ENCODE results near the gene ETV6.

ETV6 gene

GRCh38 chr12:11693601-11694000 is 44.1 kb downstream of the ETV6 start:
- Histone ChIP-seq H3K36me3 (ENCODE audit: control insufficient read depth, insufficient read depth, low read length) (peaks cover 9% of the 10 kb centered on the region), H3K27ac (ENCODE audit: low read depth, low read length, severe bottlenecking) (no peak overlapping the region), H3K9me3 (ENCODE audit: control insufficient read depth, low read length) (no peaks in the 10 kb centered on the region), H3K4me1 (ENCODE audit: control insufficient read depth, insufficient read depth, low read length, poor library complexity, severe bottlenecking) (peaks cover under 1% of the 10 kb centered on the region), H3K4me3 (ENCODE audit: extremely low read depth, insufficient read depth, low read length, poor library complexity, severe bottlenecking) (no peak overlapping the region)

DNA sequence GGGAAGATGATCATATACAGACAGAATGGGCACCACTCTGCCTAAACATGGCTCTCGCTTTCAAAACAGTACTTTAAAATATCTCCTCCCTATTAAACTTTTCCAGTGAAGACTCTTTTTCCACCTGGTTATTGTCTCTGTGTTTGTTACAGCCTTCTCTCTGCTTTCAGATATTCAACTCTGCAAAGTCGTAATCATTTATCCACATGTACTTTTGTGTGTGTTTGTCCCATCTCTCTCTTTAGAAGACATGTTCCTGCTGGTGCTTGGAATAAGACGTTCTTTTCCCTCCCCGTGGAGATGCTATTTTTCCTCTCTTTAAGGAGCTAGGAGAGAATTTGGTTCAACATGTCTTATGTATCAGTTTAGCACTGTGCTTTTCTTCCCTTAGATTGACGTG is 45.1 kb downstream of the ETV6 start:
- Histone ChIP-seq H3K36me3 (ENCODE audit: control insufficient read depth, insufficient read depth, low read length) (peaks cover 9% of the 10 kb centered on the region), H3K4me1 (ENCODE audit: control insufficient read depth, insufficient read depth, low read length, poor library complexity, severe bottlenecking) (peaks cover under 1% of the 10 kb centered on the region), H3K27ac (ENCODE audit: low read depth, low read length, severe bottlenecking) (no peak overlapping the region), H3K9me3 (ENCODE audit: control insufficient read depth, low read length) (no peaks in the 10 kb centered on the region), H3K4me3 (ENCODE audit: extremely low read depth, insufficient read depth, low read length, poor library complexity, severe bottlenecking) (no peak overlapping the region)
- 61 to 80% methylated on average over 1 to 4 of the region's 5 CpGs for WGBS, 2 experiments (ENCODE audit: insufficient coverage in 2 of 2)

- H3K27ac ChIP-seq (ENCODE audit: low read depth, low read length, severe bottlenecking) = no peak overlapping the region
- no peak overlapping the region for H3K4me3 ChIP-seq (ENCODE audit: extremely low read depth, insufficient read depth, low read length, poor library complexity, severe bottlenecking)
- peaks cover 6% of the 10 kb centered on the region for H3K36me3 ChIP-seq (ENCODE audit: control insufficient read depth, insufficient read depth, low read length)
- H3K9me3 ChIP-seq (ENCODE audit: control insufficient read depth, low read length) = no peaks in the 10 kb centered on the region
- peaks cover 3% of the 10 kb centered on the region for H3K4me1 ChIP-seq (ENCODE audit: control insufficient read depth, insufficient read depth, low read length, poor library complexity, severe bottlenecking)
- 96% methylated on average over 3 of the region's 3 CpGs; no CpG with 5 or more reads in 1 of the 2 experiments for WGBS, 2 experiments (ENCODE audit: insufficient coverage in 2 of 2)
Observed at GRCh38 chr12:11695321-11695720, 45.8 kb downstream of the ETV6 start.

- 94% methylated on average over 2 of the region's 3 CpGs; no CpG with 5 or more reads in 1 of the 2 experiments for WGBS, 2 experiments (ENCODE audit: insufficient coverage in 2 of 2)
- Histone ChIP-seq H3K4me1 (ENCODE audit: control insufficient read depth, insufficient read depth, low read length, poor library complexity, severe bottlenecking) (peaks cover 9% of the 10 kb centered on the region), H3K9me3 (ENCODE audit: control insufficient read depth, low read length) (no peaks in the 10 kb centered on the region), H3K4me3 (ENCODE audit: extremely low read depth, insufficient read depth, low read length, poor library complexity, severe bottlenecking) (no peak overlapping the region), H3K36me3 (ENCODE audit: control insufficient read depth, insufficient read depth, low read length) (peaks cover 5% of the 10 kb centered on the region), H3K27ac (ENCODE audit: low read depth, low read length, severe bottlenecking) (no peak overlapping the region)
Observed at GRCh38 chr12:11696084-11696483, 46.6 kb downstream of the ETV6 start.

GRCh38 chr12:11697131-11697530 is 47.7 kb downstream of the ETV6 start:
- Histone ChIP-seq H3K36me3 (ENCODE audit: control insufficient read depth, insufficient read depth, low read length) (peaks cover 3% of the 10 kb centered on the region), H3K9me3 (ENCODE audit: control insufficient read depth, low read length) (no peaks in the 10 kb centered on the region), H3K27ac (ENCODE audit: low read depth, low read length, severe bottlenecking) (no peak overlapping the region), H3K4me1 (ENCODE audit: control insufficient read depth, insufficient read depth, low read length, poor library complexity, severe bottlenecking) (peaks cover 20% of the 10 kb centered on the region), H3K4me3 (ENCODE audit: extremely low read depth, insufficient read depth, low read length, poor library complexity, severe bottlenecking) (no peak overlapping the region)
- whole genome bisulfite sequencing, 2 experiments (ENCODE audit: insufficient coverage in 2 of 2) = 96 to 98% methylated on average over 5 of the region's 5 CpGs

DNA sequence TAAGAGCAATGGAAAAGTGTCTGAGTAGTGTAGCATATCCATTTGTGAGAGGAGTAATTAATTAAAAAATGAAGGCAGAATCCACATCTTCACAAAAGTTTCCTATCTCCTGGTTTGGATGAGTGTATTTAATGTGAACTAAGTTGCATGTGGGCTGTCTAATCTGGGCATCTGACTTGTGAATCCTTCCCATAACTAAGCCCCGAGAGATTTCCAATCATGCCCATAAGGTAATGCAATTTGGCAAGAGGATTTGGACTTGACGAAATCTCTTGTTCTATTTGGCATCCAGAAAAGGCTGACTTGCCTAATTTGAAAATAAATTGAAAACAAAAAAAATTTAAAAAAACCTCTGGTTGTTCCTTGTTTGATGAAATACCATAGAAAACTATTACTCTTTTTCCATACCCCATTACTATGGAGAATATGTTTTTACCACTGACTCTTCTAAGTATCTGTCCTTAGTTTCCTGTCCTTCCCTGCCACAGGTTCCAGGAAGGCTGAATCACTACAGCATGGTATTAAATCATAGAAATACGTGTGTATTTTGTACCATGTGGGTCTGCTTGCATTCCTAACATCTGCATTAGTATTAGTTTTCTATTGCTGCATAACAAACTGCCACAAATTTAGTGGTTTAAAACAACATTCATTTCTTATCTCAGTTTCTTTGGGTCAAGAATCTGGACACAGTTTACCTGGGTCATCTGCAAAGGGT is 48.4 kb downstream of the ETV6 start:
- 86 to 100% methylated on average over 1 of the region's 3 CpGs for whole genome bisulfite sequencing, 2 experiments (ENCODE audit: insufficient coverage in 2 of 2)
- peaks cover 21% of the 10 kb centered on the region for H3K4me1 ChIP-seq (ENCODE audit: control insufficient read depth, insufficient read depth, low read length, poor library complexity, severe bottlenecking)
- H3K9me3 ChIP-seq (ENCODE audit: control insufficient read depth, low read length) = no peaks in the 10 kb centered on the region
- peaks cover 3% of the 10 kb centered on the region for H3K36me3 ChIP-seq (ENCODE audit: control insufficient read depth, insufficient read depth, low read length)
- no peak overlapping the region for H3K4me3 ChIP-seq (ENCODE audit: extremely low read depth, insufficient read depth, low read length, poor library complexity, severe bottlenecking)
- no peak overlapping the region for H3K27ac ChIP-seq (ENCODE audit: low read depth, low read length, severe bottlenecking)

GRCh38 chr12:11698729-11699128 is 49.3 kb downstream of the ETV6 start:
- peaks cover 3% of the 10 kb centered on the region for H3K36me3 ChIP-seq (ENCODE audit: control insufficient read depth, insufficient read depth, low read length)
- WGBS, 2 experiments (ENCODE audit: insufficient coverage in 2 of 2) = 100% methylated on average over 1 of the region's 2 CpGs; no CpG with 5 or more reads in 1 of the 2 experiments

DNA sequence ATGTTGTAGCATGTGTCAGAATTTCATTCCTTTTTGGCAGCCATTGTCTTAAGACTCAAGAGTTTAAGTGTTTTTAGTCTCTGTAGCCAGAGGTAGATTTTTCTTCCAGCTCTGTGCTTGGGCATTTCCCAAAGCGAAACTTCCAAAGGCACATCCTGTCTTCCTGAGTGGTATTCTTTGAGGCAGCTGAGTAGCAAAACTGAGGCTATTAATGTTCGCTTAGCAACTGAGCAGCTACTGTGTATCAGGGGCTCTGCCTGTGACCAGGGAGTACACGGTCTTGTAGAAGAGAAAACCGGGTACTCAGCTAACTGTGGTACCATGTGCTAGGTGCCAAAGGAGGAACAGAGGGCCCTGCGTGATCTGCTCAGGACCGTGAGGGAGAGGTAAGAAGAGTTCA is 52.0 kb downstream of the ETV6 start:
- peak overlapping the region; percentile 39 for H3K27ac ChIP-seq (ENCODE audit: low read depth, low read length, severe bottlenecking)
- WGBS, 2 experiments (ENCODE audit: insufficient coverage in 2 of 2) = 80 to 88% methylated on average over 6 of the region's 6 CpGs
- H3K4me1 ChIP-seq (ENCODE audit: control insufficient read depth, insufficient read depth, low read length, poor library complexity, severe bottlenecking) = peaks cover 21% of the 10 kb centered on the region
- H3K9me3 ChIP-seq (ENCODE audit: control insufficient read depth, low read length) = no peaks in the 10 kb centered on the region
- H3K4me3 ChIP-seq (ENCODE audit: extremely low read depth, insufficient read depth, low read length, poor library complexity, severe bottlenecking) = no peak overlapping the region
- peaks cover 5% of the 10 kb centered on the region for H3K36me3 ChIP-seq (ENCODE audit: control insufficient read depth, insufficient read depth, low read length)

More at GRCh38 chr12:11698729-11699128, 49.3 kb downstream of the ETV6 start:
- Histone ChIP-seq H3K4me3 (ENCODE audit: extremely low read depth, insufficient read depth, low read length, poor library complexity, severe bottlenecking) (no peak overlapping the region), H3K9me3 (ENCODE audit: control insufficient read depth, low read length) (no peaks in the 10 kb centered on the region), H3K4me1 (ENCODE audit: control insufficient read depth, insufficient read depth, low read length, poor library complexity, severe bottlenecking) (peaks cover 21% of the 10 kb centered on the region), H3K27ac (ENCODE audit: low read depth, low read length, severe bottlenecking) (no peak overlapping the region)

- no peak overlapping the region for H3K27ac ChIP-seq (ENCODE audit: low read depth, low read length, severe bottlenecking)
- no peaks in the 10 kb centered on the region for H3K9me3 ChIP-seq (ENCODE audit: control insufficient read depth, low read length)
- H3K36me3 ChIP-seq (ENCODE audit: control insufficient read depth, insufficient read depth, low read length) = peaks cover 5% of the 10 kb centered on the region
- no peak overlapping the region for H3K4me3 ChIP-seq (ENCODE audit: extremely low read depth, insufficient read depth, low read length, poor library complexity, severe bottlenecking)
- H3K4me1 ChIP-seq (ENCODE audit: control insufficient read depth, insufficient read depth, low read length, poor library complexity, severe bottlenecking) = peaks cover 27% of the 10 kb centered on the region
- WGBS, 2 experiments (ENCODE audit: insufficient coverage in 2 of 2) = 90 to 95% methylated on average over 3 of the region's 5 CpGs
Observed at GRCh38 chr12:11702959-11703358, 53.5 kb downstream of the ETV6 start.

- no peak overlapping the region for H3K4me3 ChIP-seq (ENCODE audit: extremely low read depth, insufficient read depth, low read length, poor library complexity, severe bottlenecking)
- peaks cover 30% of the 10 kb centered on the region for H3K4me1 ChIP-seq (ENCODE audit: control insufficient read depth, insufficient read depth, low read length, poor library complexity, severe bottlenecking)
- no peaks in the 10 kb centered on the region for H3K9me3 ChIP-seq (ENCODE audit: control insufficient read depth, low read length)
- 94 to 100% methylated on average over 1 to 2 of the region's 4 CpGs for WGBS, 2 experiments (ENCODE audit: insufficient coverage in 2 of 2)
- H3K27ac ChIP-seq (ENCODE audit: low read depth, low read length, severe bottlenecking) = no peak overlapping the region
- peaks cover 5% of the 10 kb centered on the region for H3K36me3 ChIP-seq (ENCODE audit: control insufficient read depth, insufficient read depth, low read length)
Observed at GRCh38 chr12:11703378-11703777, 53.9 kb downstream of the ETV6 start.

- Histone ChIP-seq H3K4me3 (ENCODE audit: extremely low read depth, insufficient read depth, low read length, poor library complexity, severe bottlenecking) (no peak overlapping the region), H3K4me1 (ENCODE audit: control insufficient read depth, insufficient read depth, low read length, poor library complexity, severe bottlenecking) (peaks cover 32% of the 10 kb centered on the region), H3K9me3 (ENCODE audit: control insufficient read depth, low read length) (no peaks in the 10 kb centered on the region), H3K36me3 (ENCODE audit: control insufficient read depth, insufficient read depth, low read length) (peaks cover 5% of the 10 kb centered on the region), H3K27ac (ENCODE audit: low read depth, low read length, severe bottlenecking) (no peak overlapping the region)
- 98 to 100% methylated on average over 5 to 8 of the region's 8 CpGs for WGBS, 2 experiments (ENCODE audit: insufficient coverage in 2 of 2)
Observed at GRCh38 chr12:11704089-11704488, 54.6 kb downstream of the ETV6 start.

Measured in mesodermal cell (in vitro differentiated cells).